ENCODE results near the gene ERCC8.
A peak's percentile ranks its signal among the peaks of the same experiment; 100 is the strongest.
"Not testable (repeated sequence)": the region's sequence is repeated elsewhere in the genome, so short reads cannot be mapped to it uniquely, and the experiment has no call there.

The ERCC8 gene

DNA sequence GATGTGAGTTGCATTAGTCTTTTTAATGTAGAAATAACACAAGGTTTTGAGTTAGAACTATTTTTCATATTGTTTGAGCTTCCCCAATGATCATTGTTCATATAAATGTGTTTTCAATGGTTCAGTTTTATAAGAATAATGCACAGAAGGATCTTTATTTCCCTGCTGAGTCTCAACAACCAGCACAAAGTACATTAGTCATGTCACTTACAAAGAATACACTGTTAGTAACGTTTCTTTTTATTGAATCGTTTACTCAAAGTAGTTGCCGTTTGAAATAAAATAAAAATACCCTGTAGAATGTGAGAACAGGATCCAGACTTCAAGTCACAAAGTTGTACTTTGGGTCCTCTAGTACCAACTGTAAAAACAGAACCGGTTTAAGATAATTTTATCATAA lies 41.5 kb downstream of the ERCC8 start:
- DNase-seq, result no peak

DNA sequence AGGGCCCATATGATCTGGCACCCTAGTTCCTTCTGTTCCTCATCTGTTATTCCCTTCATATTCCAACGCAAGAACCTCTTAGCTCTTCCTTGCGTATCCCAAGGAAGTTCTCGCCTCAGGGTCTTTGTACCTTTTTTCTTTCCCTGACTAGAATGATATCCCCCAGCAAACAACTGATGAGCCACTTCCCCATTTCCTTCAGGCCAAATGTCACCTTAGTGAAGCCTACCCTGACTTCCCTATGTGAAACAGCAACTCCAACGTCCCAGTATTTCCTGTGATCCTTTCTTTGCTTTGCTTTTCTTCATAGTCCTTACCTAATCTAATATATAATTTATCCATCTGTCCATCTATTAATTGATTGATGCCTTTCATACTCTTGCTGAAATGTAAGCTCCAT lies 47.9 kb downstream of the ERCC8 start:
- DNase-seq, result no peak

- no peak for DNase-seq
Observed at GRCh38 chr5:60893521-60893920, 51.3 kb downstream of the ERCC8 start.

DNA sequence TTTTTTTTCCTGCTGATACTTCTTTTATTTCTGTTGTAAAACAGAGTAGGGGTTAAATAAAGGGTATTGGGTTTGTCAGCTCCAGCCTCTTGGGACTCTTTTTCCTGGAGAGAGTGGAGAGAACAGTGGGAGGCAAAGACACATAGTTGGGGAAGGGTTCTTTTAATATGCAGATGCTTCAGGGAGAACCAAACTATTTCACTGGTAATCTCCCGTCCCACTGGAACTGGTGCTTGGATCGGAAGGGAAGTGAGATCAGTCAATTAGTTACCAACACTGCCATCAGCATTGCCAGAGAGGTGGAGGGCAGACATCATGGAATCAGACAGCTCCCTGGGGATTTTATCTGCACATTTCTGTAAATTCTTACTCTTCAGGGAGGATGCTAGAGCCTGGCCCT lies 53.2 kb downstream of the ERCC8 start:
- no peak for DNase-seq

DNA sequence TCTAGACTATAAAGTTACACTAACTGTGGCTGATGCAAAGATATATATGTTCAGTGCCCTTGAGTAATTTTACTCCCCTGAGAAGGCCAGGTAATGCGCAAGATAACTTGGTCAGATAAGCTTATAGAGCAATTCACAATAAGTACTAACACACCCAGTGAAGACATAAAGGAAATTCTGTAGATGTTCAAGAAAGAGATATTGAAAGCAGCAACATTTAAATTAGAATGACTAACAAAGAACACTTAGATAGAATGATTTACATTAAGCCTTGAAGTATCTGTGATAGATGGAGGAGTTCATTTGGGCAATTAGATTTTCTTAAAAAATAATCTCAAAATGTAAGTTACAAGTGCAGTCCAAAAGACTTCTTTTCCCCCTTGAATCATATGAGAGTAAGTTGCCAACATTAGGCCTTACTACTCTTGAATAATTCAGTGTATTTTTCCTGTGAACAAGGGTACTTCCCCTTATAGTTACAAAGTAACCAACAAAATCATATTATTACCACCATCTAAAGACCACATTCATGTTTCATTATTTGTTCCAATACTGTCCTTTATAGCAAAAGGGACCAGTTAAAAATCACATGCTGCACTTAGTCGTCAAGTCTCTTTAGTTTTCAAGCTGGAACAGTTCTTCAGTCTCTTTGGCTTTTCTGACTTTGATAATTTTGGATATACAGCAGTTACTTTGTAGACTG lies 56.4 kb downstream of the ERCC8 start:
- DNase-seq, result no peak

DNA sequence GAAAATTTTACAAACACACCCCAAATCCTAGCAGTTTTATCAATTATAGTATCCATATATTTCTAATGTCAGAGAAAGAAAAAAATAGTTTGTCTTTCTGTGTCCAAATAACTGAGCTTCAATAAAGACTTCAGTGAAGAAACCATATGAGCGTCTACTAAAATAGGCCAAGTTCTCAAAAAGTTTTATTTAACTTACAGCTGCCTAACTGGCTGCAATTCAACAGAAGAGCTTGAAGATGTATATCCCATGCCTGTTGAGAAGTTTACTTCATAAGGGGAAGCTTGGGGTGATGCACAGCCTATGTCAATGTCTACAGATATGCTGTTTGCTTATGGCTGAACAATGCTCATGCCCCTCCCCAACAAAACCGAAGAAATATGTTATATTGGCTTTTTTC lies 57.1 kb downstream of the ERCC8 start:
- DNase-seq, result no peak

DNA sequence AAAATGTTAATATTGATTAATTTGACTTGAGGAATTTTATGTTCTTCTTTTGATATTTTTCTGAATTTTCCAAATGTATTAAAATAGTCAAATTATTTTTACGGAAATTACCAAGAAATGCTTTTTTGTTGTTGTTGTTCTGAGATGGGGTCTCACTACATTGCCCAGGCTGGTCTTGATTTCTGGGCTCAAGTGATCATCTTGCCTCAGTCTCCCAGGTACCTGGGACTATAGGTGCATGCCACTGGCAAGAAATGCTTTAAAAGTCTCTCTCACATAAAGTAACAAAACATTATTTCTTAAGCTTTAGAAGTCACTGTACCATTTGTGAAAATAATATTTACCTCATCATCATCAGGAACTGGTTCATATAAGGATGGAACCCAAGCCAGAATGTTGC lies 57.8 kb downstream of the ERCC8 start:
- DNase-seq, result no peak

DNA sequence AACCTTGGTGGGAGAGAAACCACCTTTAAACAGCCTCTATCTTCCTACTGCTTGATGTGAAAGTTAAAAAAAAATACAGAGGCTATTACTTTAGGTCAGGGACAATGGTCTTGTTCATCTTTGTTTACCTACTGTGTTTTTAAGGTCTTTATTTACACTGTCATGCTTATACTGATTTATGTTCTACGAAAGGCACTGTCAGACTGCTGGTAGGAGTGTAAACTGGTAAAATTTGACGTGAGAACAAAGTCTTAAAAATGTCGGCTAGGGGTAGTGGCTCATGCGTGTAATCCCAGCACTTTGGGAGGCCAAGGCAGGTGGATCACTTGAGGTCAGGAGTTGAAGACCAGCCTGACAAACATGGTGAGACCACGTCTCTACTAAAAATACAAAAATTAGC lies 58.7 kb downstream of the ERCC8 start:
- no peak for DNase-seq

DNA sequence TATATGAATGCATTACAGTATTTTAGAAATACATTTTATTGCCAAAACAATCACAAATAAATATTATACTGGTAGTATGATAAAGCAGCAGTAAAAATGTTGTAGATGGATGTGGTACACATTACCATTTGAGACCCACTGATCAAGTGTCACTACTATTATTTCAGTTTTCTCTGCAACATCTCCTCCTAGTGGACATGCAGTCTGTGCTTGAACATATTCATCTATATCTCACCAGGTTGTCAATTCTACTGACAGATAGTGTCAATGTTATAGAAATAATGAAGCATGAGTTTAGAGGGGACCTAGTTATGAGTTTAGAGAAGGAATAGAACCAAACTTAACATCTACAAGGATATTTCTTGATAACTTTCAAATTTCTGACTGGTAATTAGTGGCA lies 61.6 kb downstream of the ERCC8 start:
- peak; percentile 71 for DNase-seq

- DNase-seq, result no peak
Observed at GRCh38 chr5:60872892-60873291, 72.0 kb downstream of the ERCC8 start.

DNA sequence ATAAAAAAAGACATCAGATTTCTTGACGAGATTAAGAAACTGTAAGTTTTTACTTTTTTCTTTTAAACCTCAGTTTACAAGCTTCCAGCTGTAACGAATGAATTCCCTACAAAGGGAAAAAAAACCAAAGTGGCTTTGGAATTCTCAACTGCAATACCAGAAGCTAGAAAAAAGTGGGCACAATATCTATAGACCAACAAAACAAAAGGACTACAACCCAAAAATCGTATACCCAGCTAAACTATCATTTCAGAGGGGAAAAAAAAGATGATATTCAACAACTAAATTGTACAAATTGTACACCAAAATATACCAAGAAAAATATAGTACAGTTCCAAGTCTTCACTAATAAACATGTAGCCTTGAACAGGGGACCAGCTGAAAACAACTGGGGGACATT lies 74.0 kb downstream of the ERCC8 start:
- no peak for DNase-seq

DNA sequence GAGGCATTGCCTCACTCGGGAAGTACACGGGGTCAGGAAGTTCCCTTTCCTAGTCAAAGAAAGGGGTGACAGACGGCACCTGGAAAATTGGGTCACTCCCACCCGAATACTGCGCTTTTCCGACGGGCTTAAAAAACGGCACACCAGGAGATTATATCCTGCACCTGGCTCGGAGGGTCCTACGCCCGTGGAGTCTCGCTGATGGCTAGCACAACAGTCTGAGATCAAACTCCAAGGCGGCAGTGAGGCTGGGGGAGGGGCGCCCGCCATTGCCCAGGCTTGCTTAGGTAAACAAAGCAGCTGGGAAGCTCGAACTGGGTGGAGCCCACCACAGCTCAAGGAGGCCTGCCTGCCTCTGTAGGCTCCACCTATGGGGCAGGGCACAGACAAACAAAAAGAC lies 84.3 kb downstream of the ERCC8 start:
- not testable (repeated sequence) for DNase-seq

DNA sequence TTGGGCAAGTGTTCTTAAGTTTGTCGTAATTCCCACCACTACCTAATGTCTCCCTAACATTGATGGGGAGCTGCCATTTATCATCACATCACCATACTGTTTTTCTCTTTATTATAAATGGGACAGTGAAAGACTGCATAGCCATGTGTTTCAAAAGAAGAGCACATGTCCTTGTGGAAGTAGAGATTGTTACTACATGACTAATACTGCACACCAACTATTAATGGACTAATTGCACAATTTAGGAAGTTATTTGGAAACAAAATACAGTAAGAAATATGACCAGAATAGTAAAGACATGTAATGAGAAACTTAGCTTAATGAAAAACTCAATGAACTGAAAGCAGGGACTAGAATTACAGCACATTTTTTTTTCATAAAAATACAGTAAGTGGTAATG lies 88.8 kb downstream of the ERCC8 start:
- DNase-seq, result no peak

DNA sequence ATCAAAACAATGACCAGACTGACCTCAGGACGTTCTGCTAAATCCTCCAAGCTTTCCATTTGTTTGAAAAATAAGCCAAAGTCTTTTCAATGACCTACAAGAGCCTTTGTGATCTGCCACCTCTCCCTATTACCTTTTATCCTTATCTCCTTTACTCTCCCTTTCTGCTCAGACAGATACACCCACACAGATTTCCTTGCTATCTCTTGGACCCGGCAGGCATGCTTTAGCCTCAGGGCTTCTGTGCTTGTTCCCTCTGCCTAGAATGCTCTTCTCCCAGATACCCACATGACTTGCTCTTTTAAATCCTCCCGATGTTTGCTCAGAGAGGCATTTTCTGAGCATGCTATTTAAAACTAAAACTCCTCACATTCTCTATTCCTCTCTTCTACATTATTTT lies 91.9 kb downstream of the ERCC8 start:
- peak; percentile 17 for DNase-seq

GRCh38 chr5:60852317-60852716 lies 92.6 kb downstream of the ERCC8 start:
- no peak for DNase-seq

GRCh38 chr5:60851626-60852025 lies 93.2 kb downstream of the ERCC8 start:
- DNase-seq, result no peak

GRCh38 chr5:60846298-60846697 lies 98.6 kb downstream of the ERCC8 start:
- DNase-seq, result no peak

GRCh38 chr5:60843936-60844905 lies 100.6 kb downstream of the ERCC8 start, which contains the start of gene ELOVL7:
TSS of gene ELOVL7 (minus strand) at chr5:60844269. CDS start at chr5:60787397, 56,872 bp downstream.
- peak; percentile 75 for DNase-seq

GRCh38 chr5:60843386-60843935 lies 101.4 kb downstream of the ERCC8 start:
- DNase-seq, result peak; percentile 56

DNA sequence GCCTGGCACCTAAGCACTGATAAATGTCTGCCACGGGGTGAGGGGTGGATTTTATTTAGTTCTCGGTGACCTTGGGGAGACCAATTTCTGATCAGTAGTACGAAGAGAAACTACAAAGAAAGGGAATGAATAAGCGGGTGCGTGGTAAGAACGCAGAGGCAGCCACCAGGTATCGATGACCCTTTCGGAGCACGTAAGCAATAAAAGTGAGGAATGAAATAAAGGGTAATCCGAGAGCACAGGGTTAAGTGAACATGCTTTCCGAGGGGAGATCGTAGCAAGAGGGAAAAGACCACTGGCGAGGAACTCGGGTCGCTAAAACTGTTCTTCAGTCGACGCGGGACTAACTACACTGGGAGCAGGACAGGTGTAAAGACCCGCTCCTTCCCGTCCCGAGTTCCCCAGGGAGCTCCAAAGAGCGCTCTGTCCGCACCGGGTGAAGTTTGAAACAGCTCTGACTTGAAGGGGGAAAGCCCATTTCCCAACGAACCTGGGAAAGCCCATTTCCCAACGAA lies 101.9 kb downstream of the ERCC8 start:
- DNase-seq, result no peak

- DNase-seq, result no peak
Observed at GRCh38 chr5:60841361-60841760, 103.5 kb downstream of the ERCC8 start.

DNA sequence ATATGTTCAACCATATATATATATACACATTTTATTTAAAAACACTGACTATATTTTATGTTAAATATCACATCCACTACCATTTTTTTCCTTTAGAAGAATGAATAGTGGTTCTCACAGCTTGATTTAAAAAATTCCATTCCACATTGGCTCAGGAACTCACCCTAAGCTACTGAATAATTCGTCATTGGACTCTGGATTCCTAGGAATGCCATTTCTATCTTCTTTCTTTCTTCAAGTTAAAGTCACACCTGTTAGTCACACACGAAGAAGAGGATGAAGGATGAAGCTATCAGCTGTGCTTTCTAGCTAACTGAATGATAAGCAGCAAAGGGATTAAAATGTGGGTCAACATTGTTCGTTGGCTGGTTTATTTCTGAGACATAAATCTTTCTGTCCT lies 108.7 kb downstream of the ERCC8 start:
- DNase-seq, result no peak

DNA sequence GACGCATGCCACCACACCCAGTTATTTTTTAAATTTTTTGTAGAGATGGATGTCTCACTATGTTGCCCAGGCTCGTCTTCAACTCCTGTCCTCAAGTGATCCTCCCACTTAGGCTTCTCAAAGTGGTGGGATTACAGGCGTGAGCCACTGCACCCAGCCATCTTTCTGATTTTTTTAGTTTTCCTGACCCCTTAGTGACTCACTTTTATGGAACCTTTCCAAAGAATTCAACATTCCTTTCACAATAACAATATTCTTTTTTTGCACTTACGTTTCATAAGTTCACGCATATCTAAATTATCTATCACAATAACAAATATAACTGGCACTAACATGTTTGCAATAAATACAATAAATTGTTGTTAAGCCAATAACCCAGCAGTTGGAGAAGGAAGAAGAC lies 109.3 kb downstream of the ERCC8 start:
- no peak for DNase-seq

DNA sequence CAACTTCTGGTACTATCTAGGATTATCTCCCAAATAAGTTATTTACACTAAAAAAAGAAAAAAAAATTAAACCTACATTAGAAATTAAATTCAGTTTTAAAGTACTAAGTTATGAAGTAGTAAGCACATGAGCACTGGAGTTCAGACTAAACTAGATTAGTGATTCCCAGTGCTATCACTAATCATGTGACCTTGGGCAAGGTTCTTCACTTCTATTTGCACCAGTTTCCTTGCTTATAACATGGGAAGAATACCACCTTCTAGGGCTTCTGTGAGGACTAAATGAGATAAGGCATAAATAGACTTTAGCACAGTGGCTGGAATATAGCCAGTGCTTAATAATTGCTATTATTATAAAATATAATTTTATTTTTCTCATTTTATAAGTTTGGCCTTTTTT lies 111.3 kb downstream of the ERCC8 start:
- DNase-seq, result no peak

All from hematopoietic multipotent progenitor cell treated with erythropoietin and hydrocortisone succinate and interleukin-3 and kit ligand, for 6 days (in vitro differentiated cells).